GM06990 (cell line): ENCODE data around the gene KCNN2.
"Not testable (repeated sequence)": the region's sequence is repeated elsewhere in the genome, so short reads cannot be mapped to it uniquely, and the experiment has no call there.

Source experiments
- DNase-seq: peaks from one replicate; pipeline ENCODE4 v3.0.0-alpha.2; 2011; ENCODE audit not compliant: insufficient read length; ENCODE audit errors: extremely low read depth
- H3K27me3 ChIP-seq: replicated peaks from 2 replicates; pipeline ENCODE4 v1.6.0; 2011; ENCODE audit warnings: low read length; ENCODE audit not compliant: control insufficient read depth, insufficient read depth
- H3K36me3 ChIP-seq: 2 replicates; pipeline ENCODE4 v1.5.1; 2011; ENCODE audit warnings: low read length; ENCODE audit not compliant: control insufficient read depth, insufficient read depth
- H3K4me3 ChIP-seq: replicated peaks from 2 replicates; pipeline ENCODE4 v1.5.1; 2011; ENCODE audit warnings: low read depth, mild to moderate bottlenecking, control low read depth, low read length
- TF ChIP-seq, protein P1 (sequence below): IDR thresholded peaks from 2 replicates; pipeline ENCODE4 v1.5.1; 2011; ENCODE audit warnings: low read length, control low read depth, mild to moderate bottlenecking, inconsistent platforms; ENCODE audit not compliant: insufficient read depth, poor library complexity, severe bottlenecking

The KCNN2 gene

DNA sequence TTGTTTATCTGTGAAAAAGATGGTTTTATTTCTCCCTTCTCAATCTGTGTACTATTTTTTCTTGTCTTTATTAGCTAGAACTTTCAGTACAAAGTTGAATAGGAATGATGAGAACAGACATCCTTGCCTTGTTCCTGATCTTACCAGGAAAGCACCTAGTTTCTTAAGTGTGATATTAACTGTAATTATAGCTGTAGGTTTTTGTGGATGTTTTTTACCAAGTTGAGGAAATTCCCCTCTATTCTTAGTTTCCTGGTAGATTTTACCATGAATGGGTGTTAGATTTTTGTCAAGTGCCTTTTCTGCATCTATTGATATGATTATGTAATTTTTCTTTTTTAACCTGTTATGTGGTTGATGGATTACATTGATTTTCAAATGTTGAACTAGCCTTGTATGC is 68.7 kb downstream of the KCNN2 start:
- no peak overlapping the region for H3K4me3 ChIP-seq
- TF ChIP-seq, protein P1, sequence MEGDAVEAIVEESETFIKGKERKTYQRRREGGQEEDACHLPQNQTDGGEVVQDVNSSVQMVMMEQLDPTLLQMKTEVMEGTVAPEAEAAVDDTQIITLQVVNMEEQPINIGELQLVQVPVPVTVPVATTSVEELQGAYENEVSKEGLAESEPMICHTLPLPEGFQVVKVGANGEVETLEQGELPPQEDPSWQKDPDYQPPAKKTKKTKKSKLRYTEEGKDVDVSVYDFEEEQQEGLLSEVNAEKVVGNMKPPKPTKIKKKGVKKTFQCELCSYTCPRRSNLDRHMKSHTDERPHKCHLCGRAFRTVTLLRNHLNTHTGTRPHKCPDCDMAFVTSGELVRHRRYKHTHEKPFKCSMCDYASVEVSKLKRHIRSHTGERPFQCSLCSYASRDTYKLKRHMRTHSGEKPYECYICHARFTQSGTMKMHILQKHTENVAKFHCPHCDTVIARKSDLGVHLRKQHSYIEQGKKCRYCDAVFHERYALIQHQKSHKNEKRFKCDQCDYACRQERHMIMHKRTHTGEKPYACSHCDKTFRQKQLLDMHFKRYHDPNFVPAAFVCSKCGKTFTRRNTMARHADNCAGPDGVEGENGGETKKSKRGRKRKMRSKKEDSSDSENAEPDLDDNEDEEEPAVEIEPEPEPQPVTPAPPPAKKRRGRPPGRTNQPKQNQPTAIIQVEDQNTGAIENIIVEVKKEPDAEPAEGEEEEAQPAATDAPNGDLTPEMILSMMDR, result no peak
- DNase-seq, result no peak
- H3K27me3 ChIP-seq, result no peaks in the 10 kb centered on the region
- no peaks in the 10 kb centered on the region for H3K36me3 ChIP-seq

DNA sequence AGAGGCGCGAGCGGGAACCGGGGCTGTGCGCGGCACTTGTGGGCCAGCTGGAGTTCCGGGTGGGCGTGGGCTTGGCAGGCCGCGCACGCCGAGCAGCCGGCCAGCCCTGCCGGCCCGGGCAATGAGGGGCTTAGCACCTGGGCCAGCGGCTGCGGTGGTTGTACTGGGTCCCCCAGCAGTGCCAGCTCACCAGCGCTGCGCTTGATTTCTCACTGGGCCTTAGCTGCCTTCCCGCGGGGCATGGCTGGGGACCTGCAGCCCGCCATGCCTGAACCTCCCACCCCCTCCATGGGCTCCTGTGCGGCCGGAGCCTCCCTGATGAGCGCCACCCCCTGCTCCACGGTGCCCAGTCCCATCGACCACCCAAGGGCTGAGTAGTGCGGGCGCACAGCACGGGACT is 70.8 kb downstream of the KCNN2 start:
- DNase-seq, result not testable (repeated sequence)

DNA sequence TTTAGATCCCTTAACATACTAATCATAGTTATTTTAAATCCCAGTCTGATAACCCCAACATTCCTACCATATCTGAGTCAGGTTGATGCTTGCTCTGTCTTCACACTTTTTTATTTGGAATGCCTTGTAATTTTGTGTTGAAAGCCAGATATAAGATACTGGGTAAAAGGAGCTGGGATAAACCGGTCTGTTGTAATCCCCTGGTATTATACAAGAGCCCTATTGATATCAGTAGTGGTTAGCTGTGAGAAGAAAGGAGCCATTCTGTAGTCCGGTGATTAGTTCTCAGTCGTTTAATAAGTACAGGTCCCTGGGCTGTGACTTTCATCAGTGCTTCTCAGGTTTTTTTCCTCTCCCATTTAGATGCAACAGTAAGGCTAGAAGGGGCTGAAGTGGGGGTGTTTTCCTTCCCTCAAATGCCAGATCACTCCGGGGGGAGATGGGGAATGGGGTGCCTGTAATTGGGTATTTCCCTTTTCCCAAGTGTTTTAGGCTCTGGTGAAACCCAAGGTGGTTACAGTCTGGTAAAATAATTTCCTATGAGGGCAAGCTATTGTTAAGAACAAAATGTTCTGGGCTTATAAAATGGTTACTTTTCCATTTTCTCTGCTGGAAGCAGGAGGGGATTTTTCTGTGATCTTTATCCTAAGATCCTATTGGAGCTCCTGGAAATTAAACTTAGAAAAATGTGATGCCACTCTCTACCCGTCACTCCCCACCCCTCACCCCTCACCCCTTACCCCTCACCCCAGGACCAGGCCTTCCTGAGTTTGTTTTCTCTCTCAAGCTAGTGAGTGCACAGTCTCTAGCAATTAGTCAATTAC is 72.7 kb downstream of the KCNN2 start:
- no peaks in the 10 kb centered on the region for H3K27me3 ChIP-seq
- TF ChIP-seq, protein P1, result no peak
- peak; percentile 18 for DNase-seq
- H3K36me3 ChIP-seq, result no peaks in the 10 kb centered on the region
- no peak overlapping the region for H3K4me3 ChIP-seq

More for the DNA sequence above, 70.8 kb downstream of the KCNN2 start:
- H3K4me3 ChIP-seq, H3K36me3 ChIP-seq, H3K27me3 ChIP-seq: not testable (repeated sequence)

DNA sequence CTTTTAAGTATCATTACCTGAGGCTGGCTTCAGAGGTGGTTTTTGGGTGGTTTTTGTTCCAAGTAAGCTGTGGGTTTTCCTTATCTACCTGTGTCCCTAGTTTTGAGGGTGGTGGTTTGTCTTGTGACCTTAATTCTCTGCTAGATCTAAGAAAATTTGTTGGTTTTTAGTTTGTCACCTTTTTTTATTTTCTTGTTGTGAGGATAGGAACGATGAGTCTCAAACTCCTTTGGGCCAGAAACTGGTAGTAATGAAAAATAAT is 73.3 kb downstream of the KCNN2 start:
- TF ChIP-seq, protein P1, result no peak
- H3K36me3 ChIP-seq, result no peaks in the 10 kb centered on the region
- no peaks in the 10 kb centered on the region for H3K27me3 ChIP-seq
- H3K4me3 ChIP-seq, result no peak overlapping the region
- no peak for DNase-seq

DNA sequence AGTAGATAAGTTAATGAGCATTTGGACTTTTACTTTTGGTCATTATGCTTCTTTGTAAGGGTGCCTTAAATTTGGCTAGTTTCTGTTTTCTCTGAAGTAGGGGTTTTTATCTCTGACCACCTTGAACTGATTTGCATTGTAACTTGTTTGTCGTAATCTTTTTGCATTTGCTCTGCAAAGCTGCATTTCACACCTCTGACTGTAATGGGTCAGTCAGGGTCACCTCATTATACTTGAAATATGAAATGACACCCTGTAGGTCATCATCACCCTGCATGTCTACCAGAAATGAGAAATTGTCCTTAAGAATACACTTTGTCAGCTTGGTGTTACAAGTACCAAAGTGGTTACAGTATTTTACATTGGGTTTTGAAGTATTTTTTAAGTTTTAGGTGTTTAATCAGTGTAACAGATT is 74.0 kb downstream of the KCNN2 start:
- TF ChIP-seq, protein P1, result no peak

DNA sequence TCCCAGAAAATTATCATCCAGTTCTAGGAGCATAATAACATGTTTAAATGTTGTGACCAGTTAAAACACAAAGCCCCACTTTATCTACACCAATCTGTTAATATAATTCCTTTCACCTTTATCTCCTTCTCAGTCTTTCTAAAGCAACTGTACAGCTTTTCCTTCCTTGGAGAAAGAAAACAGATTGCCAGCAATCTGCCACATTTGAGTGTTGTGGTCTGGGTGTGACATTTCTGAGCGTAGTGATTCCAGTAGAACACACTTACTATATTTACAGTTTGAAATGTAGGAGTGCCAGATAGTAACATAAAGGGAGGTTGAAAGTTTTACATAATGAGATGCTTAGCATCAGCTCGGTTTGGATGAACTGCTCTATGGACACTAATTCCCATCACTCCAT is 76.1 kb downstream of the KCNN2 start:
- no peak for DNase-seq
- Histone ChIP-seq H3K4me3 (no peak overlapping the region), H3K36me3 (no peaks in the 10 kb centered on the region), H3K27me3 (no peaks in the 10 kb centered on the region)
- TF ChIP-seq, protein P1, result no peak

More for the DNA sequence above, 74.0 kb downstream of the KCNN2 start:
- H3K27me3 ChIP-seq, result no peaks in the 10 kb centered on the region
- no peak overlapping the region for H3K4me3 ChIP-seq
- peak; percentile 52 for DNase-seq
- no peaks in the 10 kb centered on the region for H3K36me3 ChIP-seq
